Measurements from ENCODE around the gene SLC50A1.

The SLC50A1 gene, protein sequence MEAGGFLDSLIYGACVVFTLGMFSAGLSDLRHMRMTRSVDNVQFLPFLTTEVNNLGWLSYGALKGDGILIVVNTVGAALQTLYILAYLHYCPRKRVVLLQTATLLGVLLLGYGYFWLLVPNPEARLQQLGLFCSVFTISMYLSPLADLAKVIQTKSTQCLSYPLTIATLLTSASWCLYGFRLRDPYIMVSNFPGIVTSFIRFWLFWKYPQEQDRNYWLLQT

GRCh38 chr1:155135415-155136028, at the start of gene SLC50A1:
Gene SLC50A1 (plus strand): TSS chr1:155135852. CDS start chr1:155135912, 60 bp downstream.
- TF ChIP-seq EZH2phosphoT487 (conservative IDR thresholded peaks at IDR 0.05; ENCODE audit: low read length) (no peak), CTCF (IDR thresholded peaks at IDR 0.05; ENCODE audit: insufficient read depth, low read length, poor library complexity, severe bottlenecking) (no peak)
- no peaks in the 10 kb centered on the region for H3K9me2 ChIP-seq (replicated peaks; ENCODE audit: insufficient read depth, low read length)
- peak within 1 kb of the TSS; percentile 78 for H3K9ac ChIP-seq (ENCODE audit: low read length)
- peaks cover 8% of the 10 kb centered on the region; the same call in 1 of the 2 replicates for H3K79me2 ChIP-seq (ENCODE audit: insufficient read depth, low read length)
- H3K4me2 ChIP-seq (ENCODE audit: low read depth, low read length, poor library complexity, severe bottlenecking): peak within 1 kb of the TSS; percentile 76
- peaks cover 24% of the 10 kb centered on the region for H3F3A ChIP-seq (ENCODE audit: insufficient read depth)
- H3K36me3 ChIP-seq (ENCODE audit: low read length): no peaks in the 10 kb centered on the region
- H3K9me3 ChIP-seq (ENCODE audit: insufficient read depth, low read length): no peaks in the 10 kb centered on the region
- H3K4me3 ChIP-seq (ENCODE audit: insufficient read depth, low read length, poor library complexity, severe bottlenecking): peak within 1 kb of the TSS; percentile 82
- H3K27ac ChIP-seq (ENCODE audit: low read depth, low read length): peak within 1 kb of the TSS; percentile 74
- H4K20me1 ChIP-seq (ENCODE audit: low read depth, low read length): no peaks in the 10 kb centered on the region
- peak within 1 kb of the TSS; percentile 75 for H2AFZ ChIP-seq (ENCODE audit: low read depth, low read length, severe bottlenecking)
- no peaks in the 10 kb centered on the region for H3K27me3 ChIP-seq (ENCODE audit: low read length)

- Histone ChIP-seq H3K36me3 (ENCODE audit: low read length) (no peaks in the 10 kb centered on the region), H3F3A (ENCODE audit: insufficient read depth) (no peaks in the 10 kb centered on the region), H3K4me3 (ENCODE audit: insufficient read depth, low read length, poor library complexity, severe bottlenecking) (peak overlapping the region; percentile 72), H3K4me2 (ENCODE audit: low read depth, low read length, poor library complexity, severe bottlenecking) (peak overlapping the region; percentile 91), H3K79me2 (ENCODE audit: insufficient read depth, low read length) (no peaks in the 10 kb centered on the region), H3K9ac (ENCODE audit: low read length) (peak overlapping the region; percentile 68), H3K9me2 (replicated peaks; ENCODE audit: insufficient read depth, low read length) (no peaks in the 10 kb centered on the region), H4K20me1 (ENCODE audit: low read depth, low read length) (no peaks in the 10 kb centered on the region), H3K9me3 (ENCODE audit: insufficient read depth, low read length) (no peaks in the 10 kb centered on the region), H2AFZ (ENCODE audit: low read depth, low read length, severe bottlenecking) (peak overlapping the region; percentile 89), H3K27me3 (ENCODE audit: low read length) (no peaks in the 10 kb centered on the region), H3K27ac (ENCODE audit: low read depth, low read length) (0 out of 2 replicates have a peak overlapping the region, but pooled peaks have one; percentile 82)
- TF ChIP-seq CTCF (IDR thresholded peaks at IDR 0.05; ENCODE audit: insufficient read depth, low read length, poor library complexity, severe bottlenecking) (peak; percentile 87), EZH2phosphoT487 (conservative IDR thresholded peaks at IDR 0.05; ENCODE audit: low read length) (no peak)
Measured at GRCh38 chr1:155086128-155086741, 49.4 kb upstream of the SLC50A1 start.

- Histone ChIP-seq H3K9ac (ENCODE audit: low read length) (no peak overlapping the region), H3K9me3 (ENCODE audit: insufficient read depth, low read length) (no peaks in the 10 kb centered on the region), H3K27ac (ENCODE audit: low read depth, low read length) (no peak overlapping the region), H3K36me3 (ENCODE audit: low read length) (no peaks in the 10 kb centered on the region), H3K79me2 (ENCODE audit: insufficient read depth, low read length) (no peaks in the 10 kb centered on the region), H3K9me2 (replicated peaks; ENCODE audit: insufficient read depth, low read length) (no peaks in the 10 kb centered on the region), H3F3A (ENCODE audit: insufficient read depth) (no peaks in the 10 kb centered on the region), H3K4me3 (ENCODE audit: insufficient read depth, low read length, poor library complexity, severe bottlenecking) (no peak overlapping the region), H4K20me1 (ENCODE audit: low read depth, low read length) (no peaks in the 10 kb centered on the region), H3K4me2 (ENCODE audit: low read depth, low read length, poor library complexity, severe bottlenecking) (no peak overlapping the region), H3K27me3 (ENCODE audit: low read length) (no peaks in the 10 kb centered on the region), H2AFZ (ENCODE audit: low read depth, low read length, severe bottlenecking) (no peak overlapping the region)
- TF ChIP-seq CTCF (IDR thresholded peaks at IDR 0.05; ENCODE audit: insufficient read depth, low read length, poor library complexity, severe bottlenecking): no peak
- TF ChIP-seq EZH2phosphoT487 (conservative IDR thresholded peaks at IDR 0.05; ENCODE audit: low read length): no peak
Measured at GRCh38 chr1:155086856-155087535, 48.7 kb upstream of the SLC50A1 start.
